Loucy (cell line): Measurements from ENCODE around the gene RPS8.
"Not testable (repeated sequence)": the region's sequence is repeated elsewhere in the genome, so short reads cannot be mapped to it uniquely, and the experiment has no call there.

Source experiments
- H2AFZ ChIP-seq: fragments of 200-600 bp; sonication (generic); 2 replicates; pipeline ENCODE4 v1.6.0; 2016; ENCODE audit warnings: antibody characterized with exemption, mild to moderate bottlenecking, low read length, moderate library complexity
- H3F3A ChIP-seq: fragments of 200-600 bp; 2 replicates; pipeline ENCODE4 v1.6.0; 2016; ENCODE audit warnings: antibody characterized with exemption, low read depth, mild to moderate bottlenecking
- H3K27me3 ChIP-seq: fragments of 200-600 bp; sonication (generic); 2 replicates; pipeline ENCODE4 v1.6.1; 2014; ENCODE audit warnings: low read length, mild to moderate bottlenecking; ENCODE audit not compliant: insufficient read depth, poor library complexity, severe bottlenecking
- H3K36me3 ChIP-seq: fragments of 200-600 bp; sonication (generic); 2 replicates; pipeline ENCODE4 v1.6.1; 2016; ENCODE audit warnings: low read length; ENCODE audit not compliant: insufficient read depth
- H3K4me1 ChIP-seq: fragments of 200-600 bp; sonication (generic); 2 replicates; pipeline ENCODE4 v1.5.1; 2014; ENCODE audit warnings: low read length, mild to moderate bottlenecking; ENCODE audit not compliant: insufficient read depth, poor library complexity, severe bottlenecking
- H3K4me2 ChIP-seq: fragments of 200-600 bp; sonication (generic); 2 replicates; pipeline ENCODE4 v1.6.0; 2014; ENCODE audit warnings: antibody characterized with exemption, low read length, low read depth, mild to moderate bottlenecking; ENCODE audit not compliant: poor library complexity, severe bottlenecking
- H3K4me3 ChIP-seq: fragments of 200-600 bp; sonication (generic); 2 replicates; pipeline ENCODE4 v1.5.1; 2014; ENCODE audit warnings: low read length, mild to moderate bottlenecking, mixed read lengths; ENCODE audit not compliant: poor library complexity, severe bottlenecking
- H3K79me2 ChIP-seq: fragments of 200-600 bp; sonication (generic); 2 replicates; pipeline ENCODE4 v1.6.1; 2014; ENCODE audit warnings: low read length; ENCODE audit not compliant: insufficient read depth
- H3K9ac ChIP-seq: fragments of 200-600 bp; sonication (generic); 2 replicates; pipeline ENCODE4 v1.6.0; 2014; ENCODE audit warnings: mild to moderate bottlenecking, low read depth, low read length, moderate library complexity; ENCODE audit not compliant: poor library complexity, severe bottlenecking
- H3K9me2 ChIP-seq: fragments of 200-600 bp; sonication (generic); replicated peaks from 2 replicates; pipeline ENCODE4 v1.6.1; 2016; ENCODE audit warnings: low read depth, low read length, mixed read lengths
- H3K9me3 ChIP-seq: fragments of 200-600 bp; sonication (generic); 2 replicates; pipeline ENCODE4 v1.6.1; 2014; ENCODE audit warnings: mild to moderate bottlenecking, antibody characterized with exemption, low read length, low read depth; ENCODE audit not compliant: insufficient read depth
- H4K20me1 ChIP-seq: fragments of 200-600 bp; sonication (generic); 2 replicates; pipeline ENCODE4 v1.6.0; 2014; ENCODE audit warnings: antibody characterized with exemption, low read length, mild to moderate bottlenecking; ENCODE audit not compliant: insufficient read depth, poor library complexity, severe bottlenecking
- EZH2phosphoT487 ChIP-seq: fragments of 200-600 bp; IDR thresholded peaks from 2 replicates; pipeline ENCODE4 v1.6.1; 2018; ENCODE audit warnings: antibody characterized with exemption, mild to moderate bottlenecking, moderate library complexity, borderline replicate concordance
- TF ChIP-seq, protein P1 (sequence below): fragments of 200-600 bp; sonication (generic); conservative IDR thresholded peaks from 2 replicates; pipeline ENCODE4 v1.5.1; 2014; ENCODE audit warnings: mild to moderate bottlenecking, antibody characterized with exemption, low read length

Gene RPS8

DNA sequence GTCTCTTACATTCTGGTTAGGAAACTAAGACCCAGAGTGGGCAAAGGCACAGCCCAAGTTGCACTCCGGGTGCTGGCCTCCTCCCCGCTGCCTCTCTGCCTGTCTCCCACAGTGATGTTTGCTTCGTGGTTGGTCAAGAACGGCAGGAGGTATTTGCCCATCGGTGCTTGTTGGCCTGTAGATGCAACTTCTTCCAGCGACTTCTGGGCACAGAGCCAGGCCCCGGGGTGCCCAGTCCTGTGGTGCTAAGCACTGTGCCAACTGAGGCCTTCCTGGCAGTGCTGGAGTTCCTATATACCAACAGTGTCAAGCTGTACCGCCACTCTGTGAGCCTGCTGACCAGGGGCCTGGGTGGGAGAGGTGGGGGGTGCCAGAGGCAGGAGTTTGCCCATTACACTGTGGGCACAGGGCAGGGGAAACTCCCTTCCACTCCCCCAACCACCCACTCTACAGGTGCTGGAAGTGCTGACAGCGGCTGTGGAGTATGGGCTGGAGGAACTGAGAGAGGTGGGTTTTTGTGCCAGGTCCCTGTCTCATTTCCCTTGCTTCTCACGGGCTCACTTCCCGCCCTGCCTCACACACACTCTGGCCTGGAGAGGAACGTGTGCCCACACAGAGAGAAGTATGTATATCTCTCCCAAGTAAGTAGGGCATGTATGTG is 34.9 kb downstream of the RPS8 start:
- Histone ChIP-seq H3K9ac (peak overlapping the region; percentile 27), H2AFZ (no peak overlapping the region), H3K79me2 (0 out of 2 replicates have a peak, but pooled peaks cover 4% of the 10 kb centered on the region), H3K4me1 (peaks cover 29% of the 10 kb centered on the region), H3K27me3 (no peaks in the 10 kb centered on the region), H3F3A (no peaks in the 10 kb centered on the region), H3K4me2 (peak overlapping the region; percentile 24), H3K36me3 (no peaks in the 10 kb centered on the region), H3K9me2 (no peaks in the 10 kb centered on the region), H3K4me3 (no peak overlapping the region), H3K9me3 (no peaks in the 10 kb centered on the region), H4K20me1 (no peaks in the 10 kb centered on the region)
- no peak for TF ChIP-seq EZH2phosphoT487
- TF ChIP-seq, protein P1, sequence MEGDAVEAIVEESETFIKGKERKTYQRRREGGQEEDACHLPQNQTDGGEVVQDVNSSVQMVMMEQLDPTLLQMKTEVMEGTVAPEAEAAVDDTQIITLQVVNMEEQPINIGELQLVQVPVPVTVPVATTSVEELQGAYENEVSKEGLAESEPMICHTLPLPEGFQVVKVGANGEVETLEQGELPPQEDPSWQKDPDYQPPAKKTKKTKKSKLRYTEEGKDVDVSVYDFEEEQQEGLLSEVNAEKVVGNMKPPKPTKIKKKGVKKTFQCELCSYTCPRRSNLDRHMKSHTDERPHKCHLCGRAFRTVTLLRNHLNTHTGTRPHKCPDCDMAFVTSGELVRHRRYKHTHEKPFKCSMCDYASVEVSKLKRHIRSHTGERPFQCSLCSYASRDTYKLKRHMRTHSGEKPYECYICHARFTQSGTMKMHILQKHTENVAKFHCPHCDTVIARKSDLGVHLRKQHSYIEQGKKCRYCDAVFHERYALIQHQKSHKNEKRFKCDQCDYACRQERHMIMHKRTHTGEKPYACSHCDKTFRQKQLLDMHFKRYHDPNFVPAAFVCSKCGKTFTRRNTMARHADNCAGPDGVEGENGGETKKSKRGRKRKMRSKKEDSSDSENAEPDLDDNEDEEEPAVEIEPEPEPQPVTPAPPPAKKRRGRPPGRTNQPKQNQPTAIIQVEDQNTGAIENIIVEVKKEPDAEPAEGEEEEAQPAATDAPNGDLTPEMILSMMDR: no peak

DNA sequence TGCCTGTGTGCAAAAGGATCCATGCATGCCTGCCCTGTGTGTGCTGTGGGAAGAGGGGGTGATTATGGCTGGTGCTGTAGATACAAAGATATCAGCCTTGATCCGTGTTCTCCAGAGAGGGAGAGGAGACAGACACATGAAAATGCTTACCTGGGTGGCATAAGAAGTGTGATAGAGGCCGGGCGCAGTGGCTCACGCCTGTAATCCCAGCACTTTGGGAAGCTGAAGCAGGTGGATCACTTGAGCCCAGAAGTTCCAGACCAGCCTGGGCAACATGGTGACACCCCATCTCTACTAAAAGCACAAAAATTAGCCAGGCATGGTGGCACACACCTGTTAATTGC is 35.4 kb downstream of the RPS8 start:
- H3K27me3 ChIP-seq, H3K79me2 ChIP-seq, H3K4me2 ChIP-seq, H3K9me2 ChIP-seq, H4K20me1 ChIP-seq, H2AFZ ChIP-seq, H3K9me3 ChIP-seq, H3K9ac ChIP-seq, H3K36me3 ChIP-seq, H3K4me3 ChIP-seq, H3F3A ChIP-seq: not testable (repeated sequence)
- H3K4me1 ChIP-seq: peaks cover 29% of the 10 kb centered on the region

DNA sequence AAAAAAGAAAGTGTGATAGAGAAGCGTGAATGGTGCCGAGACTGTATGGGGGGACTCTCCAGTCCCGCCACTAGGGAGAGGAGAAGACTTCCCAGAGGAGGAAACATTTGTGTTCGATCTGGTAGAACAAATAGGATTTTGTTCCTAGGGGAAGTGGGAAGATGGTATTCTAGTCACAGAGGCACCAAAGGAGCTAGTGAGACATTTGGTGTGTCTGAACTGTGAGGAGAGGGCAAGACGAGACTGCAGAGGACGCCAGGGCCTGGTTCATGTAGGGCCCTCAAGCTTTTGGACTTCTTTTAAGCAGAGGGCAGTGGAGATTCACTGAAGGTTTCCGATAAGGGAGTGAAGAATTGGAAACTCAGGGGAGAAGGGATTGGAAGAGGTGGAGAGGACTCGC is 35.9 kb downstream of the RPS8 start:
- no peak overlapping the region for H2AFZ ChIP-seq
- H3K79me2 ChIP-seq: 0 out of 2 replicates have a peak, but pooled peaks cover 4% of the 10 kb centered on the region
- H3K4me2 ChIP-seq: no peak overlapping the region
- peaks cover 29% of the 10 kb centered on the region for H3K4me1 ChIP-seq
- no peaks in the 10 kb centered on the region for H3K9me2 ChIP-seq
- TF ChIP-seq EZH2phosphoT487: no peak
- TF ChIP-seq, protein P1: no peak
- no peaks in the 10 kb centered on the region for H3K9me3 ChIP-seq
- H3K4me3 ChIP-seq: no peak overlapping the region
- no peaks in the 10 kb centered on the region for H3K27me3 ChIP-seq
- no peaks in the 10 kb centered on the region for H4K20me1 ChIP-seq
- no peaks in the 10 kb centered on the region for H3F3A ChIP-seq
- H3K9ac ChIP-seq: no peak overlapping the region
- no peaks in the 10 kb centered on the region for H3K36me3 ChIP-seq
